H1 (cell line): ENCODE data around the gene SLC25A39. TPM values are rescaled to one million over a fixed set of nuclear protein-coding genes. Genes with fewer than 3 reads are reported as not detected.

Experiments
- CTCF ChIA-PET: fragments of 300-600 bp; sonication (Branson Sonifier 250); formaldehyde crosslinking; loops from one replicate; lab custom pipeline; 2021; ENCODE audit not compliant: partially characterized antibody; lab: Charles Lee
- POLR2A ChIA-PET: fragments of 300-600 bp; sonication (Branson Sonifier 250); formaldehyde crosslinking; loops from one replicate; lab custom pipeline; 2021; ENCODE audit warnings: inconsistent platforms; ENCODE audit not compliant: partially characterized antibody; lab: Charles Lee
- DNase-seq, 2 experiments: peaks; one replicate each; pipeline versions ENCODE4 v3.0.0 to v3.0.0-alpha.2; 2010 to 2022; ENCODE audit warnings: low spot score in 2 of 2, low read depth in 1 of 2, mixed read lengths in 1 of 2
- FAIRE-seq: peaks from 2 replicates; lab custom pipeline; 2011; peaks lifted over from hg19 to GRCh38; lab: Jason Lieb, UNC
- H2AFZ ChIP-seq: 2 replicates; pipeline ENCODE4 v1.8.1; 2012; ENCODE audit warnings: low read length, inconsistent platforms
- H2AK5ac ChIP-seq: 2 replicates; pipeline ENCODE4 v1.6.1; 2013; ENCODE audit warnings: low read depth, low read length
- H2BK120ac ChIP-seq: replicated peaks from 2 replicates; pipeline ENCODE3; 2013; ENCODE audit warnings: low read depth, low read length, inconsistent platforms
- H2BK12ac ChIP-seq: 2 replicates; pipeline ENCODE4 v1.6.1; 2013; ENCODE audit warnings: low read depth, low read length
- H2BK15ac ChIP-seq: 2 replicates; pipeline ENCODE4 v1.6.1; 2013; ENCODE audit warnings: low read length
- H2BK20ac ChIP-seq: 2 replicates; pipeline ENCODE4 v1.6.1; 2013; ENCODE audit warnings: low read length
- H2BK5ac ChIP-seq: 2 replicates; pipeline ENCODE4 v1.6.1; 2013; ENCODE audit warnings: low read depth, low read length
- H3K14ac ChIP-seq: 2 replicates; pipeline ENCODE4 v1.6.1; 2013; ENCODE audit warnings: inconsistent platforms; ENCODE audit not compliant: insufficient read length
- H3K18ac ChIP-seq: 2 replicates; pipeline ENCODE4 v1.6.1; 2013; ENCODE audit warnings: low read length; ENCODE audit errors: extremely low read depth
- H3K23ac ChIP-seq: 2 replicates; pipeline ENCODE4 v1.6.1; 2013; ENCODE audit warnings: inconsistent platforms; ENCODE audit not compliant: insufficient read length
- H3K23me2 ChIP-seq: 2 replicates; pipeline ENCODE4 v1.6.1; 2013; ENCODE audit warnings: low read depth, low read length
- H3K27ac ChIP-seq: 2 replicates; pipeline ENCODE4 v1.6.1; 2011; ENCODE audit warnings: low read depth, low read length, inconsistent platforms
- H3K27me3 ChIP-seq, 4 experiments: replicated peaks in 1 of 4; 1 replicate in 1 of 4; 2 replicates in 3 of 4; pipeline versions ENCODE4 v1.6.1 to v1.8.1; 2011 to 2013; ENCODE audit warnings: low read length in 3 of 4, mild to moderate bottlenecking in 3 of 4, inconsistent platforms in 2 of 4, mixed read lengths in 2 of 4, moderate library complexity in 1 of 4; ENCODE audit not compliant: control insufficient read depth in 3 of 4, insufficient read depth in 3 of 4; ENCODE audit errors: extremely low read depth in 1 of 4
- H3K36me3 ChIP-seq, 4 experiments: 2 replicates each; pipeline versions ENCODE4 v1.6.1 to v1.8.1; 2011 to 2013; ENCODE audit warnings: mild to moderate bottlenecking in 4 of 4, low read length in 3 of 4, moderate library complexity in 2 of 4, control low read depth in 1 of 4, inconsistent platforms in 1 of 4; ENCODE audit not compliant: insufficient read depth in 4 of 4, control insufficient read depth in 2 of 4
- H3K4ac ChIP-seq: replicated peaks from 2 replicates; pipeline ENCODE3; 2013; ENCODE audit warnings: low read length, low read depth, mixed read lengths, inconsistent platforms; ENCODE audit not compliant: insufficient read length
- H3K4me1 ChIP-seq, 4 experiments: replicated peaks in 1 of 4; 1 replicate in 1 of 4; 2 replicates in 3 of 4; pipeline versions ENCODE4 v1.6.1 to v1.8.1; 2011 to 2013; ENCODE audit warnings: low read length in 3 of 4, inconsistent platforms in 2 of 4, mixed read lengths in 1 of 4; ENCODE audit not compliant: insufficient read depth in 4 of 4, control insufficient read depth in 3 of 4
- H3K4me2 ChIP-seq, 2 experiments: 2 replicates each; pipeline versions ENCODE4 v1.6.1 to v1.8.1; 2011 to 2013; ENCODE audit warnings: low read depth in 2 of 2, low read length in 2 of 2, control low read depth in 1 of 2, inconsistent platforms in 1 of 2, mild to moderate bottlenecking in 1 of 2; ENCODE audit not compliant: insufficient read depth in 1 of 2
- H3K4me3 ChIP-seq, 4 experiments: fragments of 200-600, 300-600 bp in 1 of 4; sonication (generic), shearing (Covaris generic), sonication (Bioruptor Twin) in 1 of 4; 2 replicates each; pipeline versions ENCODE4 v1.5.1 to v1.8.1; 2011 to 2016; ENCODE audit warnings: low read length in 4 of 4, low read depth in 3 of 4, control low read depth in 2 of 4, inconsistent platforms in 2 of 4, mild to moderate bottlenecking in 2 of 4, mixed read lengths in 1 of 4, moderate library complexity in 1 of 4; ENCODE audit not compliant: insufficient read depth in 2 of 4; ENCODE audit errors: extremely low read depth in 1 of 4
- H3K56ac ChIP-seq: replicated peaks from 2 replicates; pipeline ENCODE3; 2013; ENCODE audit warnings: low read depth, mild to moderate bottlenecking, mixed read lengths, low read length, inconsistent platforms; ENCODE audit not compliant: insufficient read length
- H3K79me1 ChIP-seq: 2 replicates; pipeline ENCODE4 v1.6.1; 2013; ENCODE audit warnings: low read depth, low read length, control low read depth
- H3K79me2 ChIP-seq, 2 experiments: 2 replicates each; pipeline versions ENCODE4 v1.6.1 to v1.8.1; 2012 to 2013; ENCODE audit warnings: low read length in 2 of 2, mild to moderate bottlenecking in 2 of 2, inconsistent platforms in 1 of 2; ENCODE audit not compliant: insufficient read depth in 2 of 2, control insufficient read depth in 1 of 2
- H3K9ac ChIP-seq, 4 experiments: replicated peaks in 1 of 4; 1 replicate in 1 of 4; 2 replicates in 3 of 4; pipeline versions ENCODE4 v1.6.1 to v1.8.1; 2011 to 2013; ENCODE audit warnings: low read depth in 3 of 4, low read length in 3 of 4, control low read depth in 2 of 4, mild to moderate bottlenecking in 2 of 4, moderate library complexity in 2 of 4, inconsistent platforms in 1 of 4; ENCODE audit errors: extremely low read depth in 1 of 4
- H3K9me3 ChIP-seq, 2 experiments: 2 replicates each; pipeline versions ENCODE4 v1.6.1 to v1.8.1; 2012 to 2013; ENCODE audit warnings: mild to moderate bottlenecking in 2 of 2, moderate library complexity in 2 of 2, control low read depth in 1 of 2, inconsistent platforms in 1 of 2, low read depth in 1 of 2, low read length in 1 of 2, mixed read lengths in 1 of 2; ENCODE audit not compliant: insufficient read depth in 2 of 2
- H4K20me1 ChIP-seq, 2 experiments: replicated peaks in 1 of 2; 2 replicates each; pipeline versions ENCODE3 to v1.8.1; 2011 to 2013; ENCODE audit warnings: inconsistent platforms in 2 of 2, low read length in 2 of 2, mild to moderate bottlenecking in 1 of 2; ENCODE audit not compliant: insufficient read depth in 2 of 2, control insufficient read depth in 1 of 2
- H4K5ac ChIP-seq: 2 replicates; pipeline ENCODE4 v1.6.1; 2013; ENCODE audit warnings: low read length, low read depth, mixed read lengths, inconsistent platforms; ENCODE audit not compliant: insufficient read length
- H4K8ac ChIP-seq: 2 replicates; pipeline ENCODE4 v1.8.0; 2013; ENCODE audit warnings: mild to moderate bottlenecking, moderate library complexity, low read length, inconsistent platforms; ENCODE audit not compliant: insufficient read depth; ENCODE audit errors: extremely low read depth
- H4K91ac ChIP-seq: replicated peaks from 2 replicates; pipeline ENCODE3; 2013; ENCODE audit warnings: low read length, mixed read lengths, inconsistent platforms; ENCODE audit not compliant: insufficient read length
- CTCF ChIP-seq, 3 experiments: IDR thresholded peaks; 1 replicate in 2 of 3; 2 replicates in 1 of 3; pipeline versions ENCODE4 v1.5.1 to v1.6.1; 2011; ENCODE audit warnings: low read length in 3 of 3, mild to moderate bottlenecking in 3 of 3, inconsistent platforms in 2 of 3, low read depth in 1 of 3, moderate library complexity in 1 of 3; ENCODE audit not compliant: insufficient read depth in 1 of 3; ENCODE audit errors: control extremely low read depth in 1 of 3
- GTF2F1 ChIP-seq: IDR thresholded peaks from 2 replicates; pipeline ENCODE4 v1.6.1; 2012; ENCODE audit warnings: low read depth, low read length, improper control_type of control experiment, borderline replicate concordance
- MAX ChIP-seq: IDR thresholded peaks from 2 replicates; pipeline ENCODE4 v1.6.1; 2012; ENCODE audit warnings: inconsistent platforms
- RAD21 ChIP-seq, 2 experiments: IDR thresholded peaks in 1 of 2; conservative IDR thresholded peaks in 1 of 2; 2 replicates each; pipeline ENCODE4 v1.6.1; 2011; ENCODE audit warnings: low read depth in 2 of 2, low read length in 2 of 2, improper control_type of control experiment in 1 of 2, inconsistent platforms in 1 of 2, mild to moderate bottlenecking in 1 of 2, moderate library complexity in 1 of 2
- SIRT6 ChIP-seq: IDR thresholded peaks from one replicate; pipeline ENCODE4 v1.7.1; 2012; ENCODE audit warnings: low read length, inconsistent platforms
- WGBS, 2 experiments: shearing (Covaris generic) in 1 of 2; methylation state at CpG; one replicate each; pipeline versions ENCODE4 v1.1.6 to v1.1.7; 2013 to 2015; ENCODE audit warnings: low lambda C conversion rate in 2 of 2, mixed read lengths in 2 of 2, inconsistent platforms in 1 of 2, low coverage in 1 of 2, missing lambda C conversion rate in 1 of 2; ENCODE audit not compliant: insufficient replicate concordance in 2 of 2, insufficient coverage in 1 of 2, insufficient read length in 1 of 2; ENCODE audit errors: extremely low coverage in 1 of 2, missing lambda C conversion rate in 1 of 2; 5-methylcytosine and 5-hydroxymethylcytosine counted together
- polyA plus RNA-seq, 7 experiments: library from polyadenylated mRNA; depleted of rRNA in 3 of 7; stranded (reverse) in 5 of 7; unstranded in 2 of 7; fragments of >200 nt in 5 of 7; fragments of 200-250 nt in 2 of 7; gene quantifications; 1 replicate in 5 of 7; 2 replicates in 1 of 7; 4 replicates in 1 of 7; pipeline versions ENCODE4 v1.2.1 to v1.2.3, GENCODE V29; 2011 to 2013; ENCODE audit warnings: missing spikeins in 2 of 7, mixed read lengths in 2 of 7
- total RNA-seq: library from RNA; stranded (reverse); fragmentation: NEBNext Ultra II Directional; extraction: Animal tissue kit (Norgen Biotek cat#: 25700); gene quantifications from 2 replicates; pipeline ENCODE4 v1.2.1, GENCODE V29; 2021

The SLC25A39 gene
- total and polyA plus RNA-seq, 2 of the 8 experiments (the other 6 are each of a cell fraction or from before 2014, with no cell fraction given) = 200 to 291 TPM

GRCh38 chr17:44350733-44351226 is 26.2 kb upstream of the SLC25A39 start:
- H3K18ac ChIP-seq = no peak overlapping the region
- H3K4me2 ChIP-seq = no peak overlapping the region
- H2AK5ac ChIP-seq = no peak overlapping the region
- H3K36me3 ChIP-seq = peaks cover 0 to 3% (median under 1%) of the 10 kb centered on the region in 4 experiments; a peak in 3 of 8 replicates
- H3K4ac ChIP-seq = no peak overlapping the region
- H4K91ac ChIP-seq = no peak overlapping the region
- H3K79me2 ChIP-seq = peaks cover 0 to 3% of the 10 kb centered on the region in 2 experiments; a peak in 1 of 4 replicates
- no peak overlapping the region for H2AFZ ChIP-seq
- H2BK15ac ChIP-seq = no peak overlapping the region
- H2BK5ac ChIP-seq = no peak overlapping the region
- no peaks in the 10 kb centered on the region for H3K9me3 ChIP-seq
- no peak overlapping the region for H2BK20ac ChIP-seq
- H3K27ac ChIP-seq = no peak overlapping the region
- peaks cover 4 to 27% of the 10 kb centered on the region in 2 experiments for H4K20me1 ChIP-seq
- no peak overlapping the region for H2BK120ac ChIP-seq
- CTCF ChIA-PET = interaction anchor here (0.6 to 5.7 kb wide), 39 partner anchors 9 to 389 kb away, joined by 3 to 62 read pairs (median 4); partner anchors contain the start of genes ASB16, FAM171A2 and TMUB2
- DNase-seq (peak in 1 of 2 experiments; percentile 90), FAIRE-seq (no peak)
- H3K79me1 ChIP-seq = no peaks in the 10 kb centered on the region
- 74% methylated on average over 5 of the region's 6 CpGs; no CpG with 5 or more reads in 1 of the 2 experiments for WGBS, 2 experiments
- no peak overlapping the region for H2BK12ac ChIP-seq
- no peak overlapping the region for H4K5ac ChIP-seq
- peak overlapping the region; percentile 48; the same call in 1 of the 2 replicates for H4K8ac ChIP-seq
- TF ChIP-seq GTF2F1 (no peak), SIRT6 (no peak), CTCF (IDR thresholded peaks at IDR 0.05; ENCODE audit: control extremely low read depth in 1 of 3, insufficient read depth in 1 of 3, low read depth in 1 of 3, low read length in 3 of 3) (peak; percentile 82 to 95 (median 90)), MAX (0 out of 2 replicates have a peak, but pooled peaks have one; percentile 18), RAD21 (IDR thresholded peaks at IDR 0.05 in 1 of 2, conservative IDR thresholded peaks at IDR 0.05 in 1 of 2; ENCODE audit: low read depth in 2 of 2, low read length in 2 of 2) (peak; percentile 81 to 82)
- no peaks in the 10 kb centered on the region; a peak in 2 of 7 replicates for H3K27me3 ChIP-seq
- no peak overlapping the region for H3K9ac ChIP-seq
- peaks cover 8% of the 10 kb centered on the region; the same call in 1 of the 2 replicates for H3K23me2 ChIP-seq
- H3K56ac ChIP-seq = no peak overlapping the region
- no peak overlapping the region for H3K14ac ChIP-seq
- POLR2A ChIA-PET = interaction anchor here (1.0 to 2.2 kb wide), 9 partner anchors 10 to 322 kb away, joined by 3 to 8 read pairs (median 3); partner anchors contain the start of genes ASB16 and TMUB2
- no peak overlapping the region for H3K23ac ChIP-seq
- peaks cover 0 to 8% (median 4%) of the 10 kb centered on the region in 4 experiments; a peak in 4 of 7 replicates for H3K4me1 ChIP-seq
- no peak overlapping the region for H3K4me3 ChIP-seq
